NOMO-1 treated with DMSO at 0.1 percent for 48 hours (cell line): Measurements from ENCODE around the gene KCND1.
A peak's percentile ranks its signal among the peaks of the same experiment; 100 is the strongest.

Source experiments
- DNase-seq: peaks from one replicate; lab custom pipeline; 2025; ENCODE audit not compliant: unreplicated experiment; lab: John Stamatoyannopoulos, UW

KCND1 gene

DNA sequence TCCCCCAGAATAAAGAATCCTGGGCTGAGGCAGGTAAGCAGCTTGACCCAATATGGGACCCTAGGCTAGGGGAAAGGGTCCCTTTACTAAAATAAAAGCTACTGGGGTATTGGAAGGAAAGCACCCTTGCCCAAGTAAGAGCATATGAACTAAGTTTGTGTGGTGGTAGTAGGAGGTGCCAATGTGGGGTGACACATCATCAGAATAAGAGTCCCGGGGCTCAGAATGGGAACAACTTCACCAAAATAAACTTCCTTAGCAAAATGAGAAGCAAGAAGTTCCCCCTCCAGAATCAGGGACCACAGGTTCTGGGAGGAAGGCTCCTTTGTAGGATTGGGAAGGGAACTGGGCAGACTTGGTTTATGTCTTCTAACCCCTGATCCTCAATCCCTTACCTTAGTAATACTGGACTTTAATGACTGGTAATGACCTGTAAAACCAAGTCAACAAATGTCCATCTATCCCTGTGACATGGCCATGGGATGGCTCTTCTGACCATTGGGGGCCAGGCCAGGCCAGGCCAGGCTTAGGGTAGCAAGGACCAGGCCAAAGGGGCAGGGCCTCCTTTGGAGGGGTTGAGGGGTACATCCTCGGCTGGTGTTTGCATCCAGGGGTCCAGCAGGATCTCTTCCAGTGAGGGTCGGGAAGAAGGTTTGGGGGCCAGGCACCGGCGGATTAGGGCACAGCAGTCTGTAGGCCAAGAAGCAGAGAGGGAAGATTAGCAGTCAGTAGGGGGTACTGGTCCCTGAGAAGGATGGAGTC, 57.9 kb downstream of the KCND1 start:
- DNase-seq, result no peak

DNA sequence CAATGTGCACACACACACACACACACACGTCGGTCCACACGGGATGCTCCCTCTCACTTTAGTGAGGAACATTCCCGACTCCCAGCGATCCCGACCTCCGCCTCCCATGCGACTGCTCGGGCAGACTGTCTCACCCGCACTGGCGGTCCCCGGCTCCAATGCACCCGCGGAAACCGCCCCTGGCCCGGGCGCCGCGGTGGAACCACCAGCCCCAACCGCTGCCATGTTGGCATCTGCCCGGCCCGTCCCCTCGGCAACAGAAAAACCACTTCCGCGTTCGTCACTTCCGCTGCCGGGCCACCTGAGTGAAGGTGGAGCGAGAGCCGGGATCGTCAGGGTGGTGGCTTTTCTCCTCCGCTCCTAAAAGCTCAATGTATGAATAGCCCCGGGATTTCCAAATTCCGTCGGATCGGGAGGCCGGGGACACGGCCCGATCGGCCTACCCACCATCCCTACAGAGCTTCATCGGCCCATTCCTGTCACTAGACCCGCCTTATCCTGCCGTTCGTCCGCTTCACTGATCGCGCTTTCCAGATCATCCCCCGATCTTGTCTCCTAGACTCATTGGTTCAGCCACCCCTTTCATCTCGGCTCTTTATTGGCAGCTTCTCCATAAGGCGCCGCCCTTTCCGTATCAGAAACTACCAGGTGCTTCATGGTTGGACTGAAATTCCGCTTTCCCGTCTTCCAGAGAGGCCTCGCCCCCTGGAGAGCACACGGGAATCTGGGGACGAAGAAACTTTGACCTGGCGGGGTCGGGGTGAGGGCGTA, 60.0 kb downstream of the KCND1 start, which contains the start of gene SLC35A2:
Gene SLC35A2, minus strand, starts transcription at position 235 of the 771 bp plus-strand sequence. Its CDS starts 10 bp downstream, at position 225.
- peak; percentile 51 for DNase-seq
